ENCODE measurements around the gene BRAT1.
"Not testable (repeated sequence)": the region's sequence is repeated elsewhere in the genome, so short reads cannot be mapped to it uniquely, and the experiment has no call there.

The BRAT1 gene

GRCh38 chr7:2535872-2536627, 19.3 kb downstream of the BRAT1 start:
- not testable (repeated sequence) for DNase-seq

GRCh38 chr7:2534214-2534613, 21.1 kb downstream of the BRAT1 start:
- not testable (repeated sequence) for DNase-seq

- DNase-seq, result not testable (repeated sequence)
Measured at GRCh38 chr7:2533566-2533965, 21.8 kb downstream of the BRAT1 start.

GRCh38 chr7:2532816-2533215, 22.5 kb downstream of the BRAT1 start:
- DNase-seq, result not testable (repeated sequence)

- DNase-seq, result not testable (repeated sequence)
Measured at GRCh38 chr7:2532199-2532772, 23.0 kb downstream of the BRAT1 start.

GRCh38 chr7:2531796-2532110, 23.6 kb downstream of the BRAT1 start:
- peak in 1 of 2 experiments; percentile 23 for DNase-seq

- not testable (repeated sequence) for DNase-seq
Measured at GRCh38 chr7:2530994-2531795, 24.1 kb downstream of the BRAT1 start.

- DNase-seq, result no peak
Measured at GRCh38 chr7:2530071-2530987, 25.0 kb downstream of the BRAT1 start.

- DNase-seq, result no peak
Measured at GRCh38 chr7:2529161-2530070, 25.9 kb downstream of the BRAT1 start.

GRCh38 chr7:2528481-2529095, 26.7 kb downstream of the BRAT1 start:
- no peak for DNase-seq

GRCh38 chr7:2527505-2528467, 27.5 kb downstream of the BRAT1 start:
- DNase-seq, result no peak

- no peak for DNase-seq
Measured at GRCh38 chr7:2526659-2527504, 28.4 kb downstream of the BRAT1 start.

- DNase-seq, result peak in 1 of 2 experiments; percentile 15
Measured at GRCh38 chr7:2525658-2526630, 29.4 kb downstream of the BRAT1 start.

- no peak for DNase-seq
Measured at GRCh38 chr7:2524808-2525657, 30.3 kb downstream of the BRAT1 start.

GRCh38 chr7:2523941-2524807, 31.1 kb downstream of the BRAT1 start:
- DNase-seq, result no peak

- no peak for DNase-seq
Measured at GRCh38 chr7:2523461-2523936, 31.8 kb downstream of the BRAT1 start.
